CD14-positive monocyte (primary cell): ENCODE data around the gene PRMT5. TPM values are rescaled to one million over a fixed set of nuclear protein-coding genes. Genes with fewer than 3 reads are reported as not detected.

Experiments
- DNase-seq, 3 donors: peaks; one replicate each; pipeline ENCODE4 v3.0.0-alpha.2; 2011 to 2022
- H2AFZ ChIP-seq: 2 replicates; pipeline ENCODE4 v1.6.0; 2012; ENCODE audit warnings: mild to moderate bottlenecking, low read depth, low read length, inconsistent platforms; ENCODE audit not compliant: insufficient read depth, poor library complexity, severe bottlenecking
- H3K27ac ChIP-seq, 2 donors: 1 replicate in 1 of 2; 2 replicates in 1 of 2; pipeline ENCODE4 v1.5.1; 2012 to 2013; ENCODE audit warnings: low read length in 2 of 2, control low read depth in 1 of 2, inconsistent platforms in 1 of 2, low read depth in 1 of 2, mild to moderate bottlenecking in 1 of 2
- H3K27me3 ChIP-seq, 2 donors: one replicate each; pipeline versions ENCODE4 v1.6.0 to v1.6.1; 2011 to 2013; ENCODE audit warnings: low read length in 2 of 2; ENCODE audit not compliant: control insufficient read depth in 2 of 2, insufficient read depth in 2 of 2
- H3K36me3 ChIP-seq, 2 donors: replicated peaks in 1 of 2; 1 replicate in 1 of 2; 2 replicates in 1 of 2; pipeline versions ENCODE4 v1.5.1 to v1.6.1; 2012 to 2013; ENCODE audit warnings: low read length in 2 of 2, control low read depth in 1 of 2, inconsistent platforms in 1 of 2, mild to moderate bottlenecking in 1 of 2; ENCODE audit not compliant: insufficient read depth in 2 of 2, control insufficient read depth in 1 of 2
- H3K4me1 ChIP-seq, 2 donors: 1 replicate in 1 of 2; 2 replicates in 1 of 2; pipeline versions ENCODE4 v1.5.1 to v1.6.1; 2012 to 2013; ENCODE audit warnings: low read length in 2 of 2, control low read depth in 1 of 2, inconsistent platforms in 1 of 2, mild to moderate bottlenecking in 1 of 2, moderate library complexity in 1 of 2; ENCODE audit not compliant: insufficient read depth in 2 of 2, control insufficient read depth in 1 of 2
- H3K4me2 ChIP-seq: replicated peaks from 2 replicates; pipeline ENCODE3; 2012; ENCODE audit warnings: low read length, moderate library complexity, mild to moderate bottlenecking; ENCODE audit not compliant: poor library complexity, severe bottlenecking; ENCODE audit errors: extremely low read depth
- H3K4me3 ChIP-seq, 3 experiments: fragments of 200-600 bp in 1 of 3; sonication (generic) in 1 of 3; replicated peaks in 1 of 3; 1 replicate in 2 of 3; 2 replicates in 1 of 3; pipeline ENCODE4 v1.5.1; 2011 to 2013; ENCODE audit warnings: low read length in 3 of 3, mild to moderate bottlenecking in 3 of 3, control low read depth in 2 of 3, low read depth in 2 of 3, inconsistent platforms in 1 of 3, moderate library complexity in 1 of 3
- H3K79me2 ChIP-seq: 2 replicates; pipeline ENCODE4 v1.6.0; 2012; ENCODE audit warnings: mild to moderate bottlenecking, control low read depth, inconsistent platforms, low read length, moderate library complexity; ENCODE audit not compliant: insufficient read depth
- H3K9ac ChIP-seq: 2 replicates; pipeline ENCODE4 v1.6.0; 2017; ENCODE audit warnings: low read length, mild to moderate bottlenecking; ENCODE audit not compliant: insufficient read depth, poor library complexity, severe bottlenecking
- H3K9me3 ChIP-seq, 2 donors: replicated peaks in 1 of 2; 1 replicate in 1 of 2; 2 replicates in 1 of 2; pipeline versions ENCODE4 v1.5.1 to v1.6.1; 2012 to 2013; ENCODE audit warnings: low read length in 2 of 2, control low read depth in 1 of 2; ENCODE audit not compliant: control insufficient read depth in 1 of 2, insufficient read depth in 1 of 2
- H4K20me1 ChIP-seq: 2 replicates; pipeline ENCODE4 v1.6.0; 2012; ENCODE audit warnings: mild to moderate bottlenecking, low read length, control low read depth, moderate library complexity; ENCODE audit not compliant: insufficient read depth
- H3K27ac Mint-ChIP-seq, 7 donors: one replicate each; pipeline ENCODE4 v1.8.0; 2020; ENCODE audit warnings: mild to moderate bottlenecking in 7 of 7, mixed read lengths in 7 of 7, moderate library complexity in 6 of 7, inconsistent platforms in 2 of 7
- H3K27me3 Mint-ChIP-seq, 3 donors: one replicate each; pipeline ENCODE4 v1.8.0; 2021 to 2022; ENCODE audit warnings: low read depth in 3 of 3, mild to moderate bottlenecking in 3 of 3, mixed read lengths in 3 of 3, moderate library complexity in 3 of 3, inconsistent platforms in 1 of 3
- H3K36me3 Mint-ChIP-seq, 2 donors: one replicate each; pipeline ENCODE4 v1.8.0; 2020; ENCODE audit warnings: mixed read lengths in 2 of 2, inconsistent platforms in 1 of 2, mild to moderate bottlenecking in 1 of 2
- H3K4me1 Mint-ChIP-seq: one replicate; pipeline ENCODE4 v1.8.0; 2020; ENCODE audit warnings: mild to moderate bottlenecking, mixed read lengths
- H3K4me3 Mint-ChIP-seq, 2 donors: one replicate each; pipeline ENCODE4 v1.8.0; 2020; ENCODE audit warnings: mild to moderate bottlenecking in 2 of 2, mixed read lengths in 2 of 2, moderate library complexity in 1 of 2
- H3K9me3 Mint-ChIP-seq, 7 donors: one replicate each; pipeline ENCODE4 v1.8.0; 2020 to 2022; ENCODE audit warnings: mixed read lengths in 7 of 7, mild to moderate bottlenecking in 6 of 7, moderate library complexity in 6 of 7, inconsistent platforms in 2 of 7
- WGBS: methylation state at CpG from one replicate; pipeline ENCODE4 v1.1.5; 2013; ENCODE audit warnings: missing lambda C conversion rate; ENCODE audit not compliant: insufficient coverage; 5-methylcytosine and 5-hydroxymethylcytosine counted together
- intact Hi-C, 2 donors: fragments of 100-400 bp; cut with micrococcal nuclease; formaldehyde crosslinking; loops; one replicate each; pipeline versions ENCODE4 v1.15.0 to v1.15.1; 2023
- polyA plus RNA-seq, 3 donors: library from polyadenylated mRNA; depleted of rRNA in 1 of 3; unstranded in 2 of 3; stranded (reverse) in 1 of 3; fragments of 300-500 nt in 2 of 3; fragments of >200 nt in 1 of 3; fragmentation: Illumina TruSeq in 2 of 3; gene quantifications; 1 replicate in 2 of 3; 2 replicates in 1 of 3; pipeline ENCODE4 v1.2.3, GENCODE V29; 2012 to 2021
- TF ChIP-seq, protein P1 (sequence below): fragments of 200-600 bp; IDR thresholded peaks from one replicate; pipeline ENCODE4 v1.8.0; 2022; ENCODE audit warnings: antibody characterized with exemption, mild to moderate bottlenecking

PRMT5 gene
- polyA plus RNA-seq, 3 donors: 38.7 to 44.4 (median 44.1) TPM

- no peaks in the 10 kb centered on the region for H4K20me1 ChIP-seq
- no peaks in the 10 kb centered on the region for H3K27me3 Mint-ChIP-seq
- no peak overlapping the region for H3K4me3 ChIP-seq
- DNase-seq: no peak
- TF ChIP-seq, protein P1, sequence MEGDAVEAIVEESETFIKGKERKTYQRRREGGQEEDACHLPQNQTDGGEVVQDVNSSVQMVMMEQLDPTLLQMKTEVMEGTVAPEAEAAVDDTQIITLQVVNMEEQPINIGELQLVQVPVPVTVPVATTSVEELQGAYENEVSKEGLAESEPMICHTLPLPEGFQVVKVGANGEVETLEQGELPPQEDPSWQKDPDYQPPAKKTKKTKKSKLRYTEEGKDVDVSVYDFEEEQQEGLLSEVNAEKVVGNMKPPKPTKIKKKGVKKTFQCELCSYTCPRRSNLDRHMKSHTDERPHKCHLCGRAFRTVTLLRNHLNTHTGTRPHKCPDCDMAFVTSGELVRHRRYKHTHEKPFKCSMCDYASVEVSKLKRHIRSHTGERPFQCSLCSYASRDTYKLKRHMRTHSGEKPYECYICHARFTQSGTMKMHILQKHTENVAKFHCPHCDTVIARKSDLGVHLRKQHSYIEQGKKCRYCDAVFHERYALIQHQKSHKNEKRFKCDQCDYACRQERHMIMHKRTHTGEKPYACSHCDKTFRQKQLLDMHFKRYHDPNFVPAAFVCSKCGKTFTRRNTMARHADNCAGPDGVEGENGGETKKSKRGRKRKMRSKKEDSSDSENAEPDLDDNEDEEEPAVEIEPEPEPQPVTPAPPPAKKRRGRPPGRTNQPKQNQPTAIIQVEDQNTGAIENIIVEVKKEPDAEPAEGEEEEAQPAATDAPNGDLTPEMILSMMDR: no peak
- no peaks in the 10 kb centered on the region for H3K79me2 ChIP-seq
- H3K27ac ChIP-seq: no peak overlapping the region
- H3K9me3 ChIP-seq: no peaks in the 10 kb centered on the region
- H3K36me3 Mint-ChIP-seq: peaks cover 43 to 58% of the 10 kb centered on the region in 2 donors
- no peak overlapping the region for H3K9ac ChIP-seq
- H3K4me1 Mint-ChIP-seq: peaks cover 2% of the 10 kb centered on the region
- peaks cover 0 to 2% (median 0%) of the 10 kb centered on the region in 7 donors for H3K9me3 Mint-ChIP-seq
- no peaks in the 10 kb centered on the region for H3K27me3 ChIP-seq
- H2AFZ ChIP-seq: no peak overlapping the region
- WGBS: no CpG with 5 or more reads among the region's 1 CpG
- H3K4me3 Mint-ChIP-seq: no peak overlapping the region
- no peaks in the 10 kb centered on the region for H3K4me1 ChIP-seq
- H3K4me2 ChIP-seq: no peak overlapping the region
- intact Hi-C loops: no loop called here
- H3K36me3 ChIP-seq: peaks cover 18 to 64% of the 10 kb centered on the region in 2 donors
- H3K27ac Mint-ChIP-seq: no peak overlapping the region
Measured at GRCh38 chr14:22895402-22895801, 33.8 kb downstream of the PRMT5 start.

- Mint-ChIP-seq H3K4me1 (no peaks in the 10 kb centered on the region), H3K27ac (no peak overlapping the region), H3K4me3 (no peak overlapping the region), H3K27me3 (peaks cover 0 to 1% (median 0%) of the 10 kb centered on the region in 3 donors), H3K36me3 (peaks cover 43% of the 10 kb centered on the region in 2 donors), H3K9me3 (peaks cover 0 to 2% (median 0%) of the 10 kb centered on the region in 7 donors)
- WGBS: no CpG with 5 or more reads among the region's 4 CpGs
- intact Hi-C loops: no loop called here
- no peak overlapping the region for H2AFZ ChIP-seq
- DNase-seq: no peak
- no peaks in the 10 kb centered on the region for H4K20me1 ChIP-seq
- H3K4me2 ChIP-seq: no peak overlapping the region
- no peak overlapping the region for H3K9ac ChIP-seq
- no peak overlapping the region for H3K4me3 ChIP-seq
- no peaks in the 10 kb centered on the region for H3K79me2 ChIP-seq
- TF ChIP-seq, protein P1: no peak
- peaks cover 8 to 47% of the 10 kb centered on the region in 2 donors for H3K36me3 ChIP-seq
- no peaks in the 10 kb centered on the region for H3K4me1 ChIP-seq
- H3K27me3 ChIP-seq: no peaks in the 10 kb centered on the region
- no peak overlapping the region for H3K27ac ChIP-seq
- H3K9me3 ChIP-seq: no peaks in the 10 kb centered on the region
Measured at GRCh38 chr14:22893706-22894105, 35.5 kb downstream of the PRMT5 start.
